Uterus (tissue), 4 donors: ENCODE data around the gene MICOS13. TPM values are rescaled to one million over a fixed set of nuclear protein-coding genes. Genes with fewer than 3 reads are reported as not detected.

ENCODE experiments used
- DNase-seq, 2 donors: peaks; one replicate each; pipeline ENCODE4 v3.0.0-alpha.2; 2019 to 2020
- H3K27ac ChIP-seq, 2 donors: fragments of 200-600 bp; sonication (generic); 1 replicate in 1 of 2; 2 replicates in 1 of 2; pipeline ENCODE4 v1.5.1; 2016 to 2018
- H3K27me3 ChIP-seq, 2 donors: fragments of 200-600 bp; sonication (generic); one replicate each; pipeline ENCODE4 v1.5.1; 2018 to 2019; ENCODE audit warnings: control low read depth in 1 of 2
- H3K36me3 ChIP-seq, 2 donors: fragments of 200-600 bp; sonication (generic); one replicate each; pipeline ENCODE4 v1.5.1; 2019; ENCODE audit warnings: control low read depth in 1 of 2
- H3K4me1 ChIP-seq, 2 donors: fragments of 200-600 bp; sonication (generic); one replicate each; pipeline ENCODE4 v1.5.1; 2018 to 2019; ENCODE audit warnings: control low read depth in 1 of 2
- H3K4me3 ChIP-seq, 2 donors: fragments of 200-600 bp; sonication (generic); 1 replicate in 1 of 2; 2 replicates in 1 of 2; pipeline ENCODE4 v1.5.1; 2018 to 2019; ENCODE audit warnings: mild to moderate bottlenecking in 1 of 2
- H3K9me3 ChIP-seq, 2 donors: fragments of 200-600 bp; sonication (generic); one replicate each; pipeline ENCODE4 v1.5.1; 2019; ENCODE audit warnings: control low read depth in 1 of 2
- CTCF ChIP-seq, 4 experiments: fragments of 200-600 bp in 2 of 4; fragments of 450-650 bp in 2 of 4; sonication (generic) in 2 of 4; IDR thresholded peaks; one replicate each; pipeline ENCODE4 v1.5.1; 2016 to 2019; ENCODE audit warnings: antibody characterized with exemption in 4 of 4, mild to moderate bottlenecking in 2 of 4, moderate library complexity in 1 of 4
- POLR2A ChIP-seq, 2 donors: fragments of 450-650 bp; IDR thresholded peaks; one replicate each; pipeline ENCODE4 v1.6.1; 2016; ENCODE audit warnings: antibody characterized with exemption in 2 of 2, mild to moderate bottlenecking in 1 of 2, moderate library complexity in 1 of 2
- intact Hi-C: fragments of 100-400 bp; cut with DNase I; formaldehyde crosslinking; loops from one replicate; pipeline ENCODE4 v1.15.1; 2023; ENCODE audit warnings: low total_unique reads
- total RNA-seq, 4 donors: library from RNA; depleted of rRNA in 3 of 4; stranded (reverse); fragments of >200 nt in 3 of 4; gene quantifications; one replicate each; pipeline versions ENCODE4 v1.1.0 to v1.2.4, GENCODE V29; 2014 to 2023
- donor health status: DM: yes; HTN: yes; CAD: no.

Gene MICOS13
- total RNA-seq, 4 donors from 2014 or later, result 2.8 to 36.7 (median 21.1) TPM

GRCh38 chr19:5677580-5677979 lies 2.7 kb downstream of the MICOS13 start:
- no peak for DNase-seq
- no peaks in the 10 kb centered on the region for H3K27me3 ChIP-seq
- H3K4me1 ChIP-seq, result peaks cover 0 to 3% of the 10 kb centered on the region in 2 donors
- H3K9me3 ChIP-seq, result no peaks in the 10 kb centered on the region
- H3K4me3 ChIP-seq, result no peak overlapping the region
- H3K27ac ChIP-seq, result no peak overlapping the region
- TF ChIP-seq POLR2A (IDR thresholded peaks at IDR 0.05) (no peak), CTCF (IDR thresholded peaks at IDR 0.05) (no peak)
- H3K36me3 ChIP-seq, result no peaks in the 10 kb centered on the region
- intact Hi-C loops, result loop anchor here (10.0 kb wide), 1 partner anchor 53 kb away; the partner anchor contains the start of genes SAFB and SAFB2

- TF ChIP-seq POLR2A (IDR thresholded peaks at IDR 0.05) (no peak), CTCF (IDR thresholded peaks at IDR 0.05) (no peak)
- Histone ChIP-seq H3K4me3 (no peak overlapping the region), H3K4me1 (peaks cover 0 to 3% of the 10 kb centered on the region in 2 donors), H3K27me3 (no peaks in the 10 kb centered on the region), H3K27ac (no peak overlapping the region), H3K9me3 (no peaks in the 10 kb centered on the region), H3K36me3 (no peaks in the 10 kb centered on the region)
- intact Hi-C loops, result loop anchor here (10.0 kb wide), 1 partner anchor 52 kb away; the partner anchor contains the start of genes SAFB and SAFB2
- no peak for DNase-seq
These were observed 3.2 kb downstream of the MICOS13 start for GRCh38 chr19:5677136-5677535.

GRCh38 chr19:5676772-5677105 lies 3.6 kb downstream of the MICOS13 start:
- intact Hi-C loops, result loop anchor here (10.0 kb wide), 1 partner anchor 52 kb away; the partner anchor contains the start of genes SAFB and SAFB2
- Histone ChIP-seq H3K27me3 (no peaks in the 10 kb centered on the region), H3K4me3 (no peak overlapping the region), H3K9me3 (no peaks in the 10 kb centered on the region), H3K4me1 (peaks cover 0 to 3% of the 10 kb centered on the region in 2 donors), H3K27ac (no peak overlapping the region), H3K36me3 (no peaks in the 10 kb centered on the region)
- TF ChIP-seq POLR2A (IDR thresholded peaks at IDR 0.05) (no peak), CTCF (IDR thresholded peaks at IDR 0.05) (no peak)
- no peak for DNase-seq

- Histone ChIP-seq H3K9me3 (no peaks in the 10 kb centered on the region), H3K4me1 (peaks cover 0 to 3% of the 10 kb centered on the region in 2 donors), H3K27ac (no peak overlapping the region), H3K27me3 (no peaks in the 10 kb centered on the region), H3K36me3 (no peaks in the 10 kb centered on the region), H3K4me3 (no peak overlapping the region)
- TF ChIP-seq POLR2A (IDR thresholded peaks at IDR 0.05), result no peak
- no peak for TF ChIP-seq CTCF (IDR thresholded peaks at IDR 0.05)
- no peak for DNase-seq
- intact Hi-C loops, result loop anchor here (10.0 kb wide), 1 partner anchor 51 kb away; the partner anchor contains the start of genes SAFB and SAFB2
These were observed 4.1 kb downstream of the MICOS13 start for GRCh38 chr19:5676105-5676771.

- intact Hi-C loops, result loop anchor here (10.0 kb wide), 1 partner anchor 50 kb away; the partner anchor contains the start of genes SAFB and SAFB2
- Histone ChIP-seq H3K36me3 (no peaks in the 10 kb centered on the region), H3K27ac (no peak overlapping the region), H3K4me1 (peaks cover 0 to 3% of the 10 kb centered on the region in 2 donors), H3K27me3 (no peaks in the 10 kb centered on the region), H3K4me3 (no peak overlapping the region), H3K9me3 (no peaks in the 10 kb centered on the region)
- no peak for TF ChIP-seq CTCF (IDR thresholded peaks at IDR 0.05)
- TF ChIP-seq POLR2A (IDR thresholded peaks at IDR 0.05), result no peak
- no peak for DNase-seq
These were observed 5.6 kb downstream of the MICOS13 start for GRCh38 chr19:5674714-5675113.
